Caco-2 (cell line): ENCODE results near the gene SYVN1. TPM values are rescaled to one million over a fixed set of nuclear protein-coding genes. Genes with fewer than 3 reads are reported as not detected.

Source experiments
- BruUV-seq: library from RNA; stranded (reverse); fragments of 400-500 nt; replicated peaks from 2 replicates; lab custom pipeline; 2021; lab: Mats Ljungman, UMichigan
- CTCF ChIA-PET: fragments of 300-600 bp; sonication (Branson Sonifier 250); formaldehyde crosslinking; loops from one replicate; lab custom pipeline; 2022; ENCODE audit warnings: antibody characterized with exemption; lab: Charles Lee
- POLR2A ChIA-PET: fragments of 300-600 bp; sonication (Branson Sonifier 250); formaldehyde crosslinking; loops from one replicate; lab custom pipeline; 2022; ENCODE audit warnings: antibody characterized with exemption; lab: Charles Lee
- DNase-seq, 2 experiments: peaks; one replicate each; pipeline versions ENCODE4 v3.0.0 to v3.0.0-alpha.2; 2020 to 2022
- H3K27me3 ChIP-seq: replicated peaks from 2 replicates; pipeline ENCODE4 v1.6.0; 2011; ENCODE audit warnings: low read length; ENCODE audit not compliant: control insufficient read depth, insufficient read depth
- H3K36me3 ChIP-seq: 2 replicates; pipeline ENCODE4 v1.5.1; 2011; ENCODE audit warnings: low read length; ENCODE audit not compliant: control insufficient read depth, insufficient read depth
- H3K4me1 ChIP-seq: fragments of 250-450 bp; sonication (Bioruptor Pico); 2 replicates; pipeline ENCODE4 v1.5.1; 2020; ENCODE audit warnings: mild to moderate bottlenecking
- H3K4me3 ChIP-seq: 2 replicates; pipeline ENCODE4 v1.5.1; 2011; ENCODE audit warnings: low read depth, mild to moderate bottlenecking, control low read depth, low read length
- H3K9me3 ChIP-seq: fragments of 250-450 bp; sonication (Bioruptor Pico); 2 replicates; pipeline ENCODE4 v1.5.1; 2020; ENCODE audit warnings: mild to moderate bottlenecking, moderate library complexity
- H3K27ac Mint-ChIP-seq: one replicate; pipeline ENCODE4 v1.8.0; 2022; ENCODE audit warnings: mixed read lengths; ENCODE audit not compliant: unreplicated experiment
- H3K27me3 Mint-ChIP-seq: one replicate; pipeline ENCODE4 v1.8.0; 2022; ENCODE audit warnings: mixed read lengths; ENCODE audit not compliant: insufficient read depth, unreplicated experiment
- H3K36me3 Mint-ChIP-seq: one replicate; pipeline ENCODE4 v1.8.0; 2022; ENCODE audit warnings: mild to moderate bottlenecking, mixed read lengths; ENCODE audit not compliant: insufficient read depth, unreplicated experiment
- H3K4me1 Mint-ChIP-seq: one replicate; pipeline ENCODE4 v1.8.0; 2022; ENCODE audit warnings: low read depth, mixed read lengths; ENCODE audit not compliant: unreplicated experiment
- H3K4me3 Mint-ChIP-seq: one replicate; pipeline ENCODE4 v1.8.0; 2022; ENCODE audit warnings: mild to moderate bottlenecking, moderate library complexity, mixed read lengths; ENCODE audit not compliant: unreplicated experiment
- H3K9me3 Mint-ChIP-seq: one replicate; pipeline ENCODE4 v1.8.0; 2022; ENCODE audit warnings: mixed read lengths; ENCODE audit not compliant: unreplicated experiment
- intact Hi-C: fragments of 100-400 bp; cut with micrococcal nuclease; formaldehyde crosslinking; loops from one replicate; pipeline ENCODE4 v1.10.0; 2022; ENCODE audit not compliant: unreplicated experiment
- total RNA-seq: library from RNA; stranded (reverse); gene quantifications from 2 replicates; pipeline ENCODE4 v1.2.3, GENCODE V29; 2022
- TF ChIP-seq, protein P1 (sequence below), 2 experiments: fragments of 200-600 bp in 1 of 2; IDR thresholded peaks; 1 replicate in 1 of 2; 2 replicates in 1 of 2; pipeline versions ENCODE4 v1.5.1 to v1.8.0; 2011 to 2022; ENCODE audit warnings: antibody characterized with exemption in 1 of 2, control low read depth in 1 of 2, inconsistent platforms in 1 of 2, low read depth in 1 of 2, low read length in 1 of 2, mild to moderate bottlenecking in 1 of 2, moderate library complexity in 1 of 2; ENCODE audit not compliant: insufficient read depth in 1 of 2, severe bottlenecking in 1 of 2, unreplicated experiment in 1 of 2

Gene SYVN1
- total RNA-seq, 1 experiment from 2014 or later, result 50.9 TPM

DNA sequence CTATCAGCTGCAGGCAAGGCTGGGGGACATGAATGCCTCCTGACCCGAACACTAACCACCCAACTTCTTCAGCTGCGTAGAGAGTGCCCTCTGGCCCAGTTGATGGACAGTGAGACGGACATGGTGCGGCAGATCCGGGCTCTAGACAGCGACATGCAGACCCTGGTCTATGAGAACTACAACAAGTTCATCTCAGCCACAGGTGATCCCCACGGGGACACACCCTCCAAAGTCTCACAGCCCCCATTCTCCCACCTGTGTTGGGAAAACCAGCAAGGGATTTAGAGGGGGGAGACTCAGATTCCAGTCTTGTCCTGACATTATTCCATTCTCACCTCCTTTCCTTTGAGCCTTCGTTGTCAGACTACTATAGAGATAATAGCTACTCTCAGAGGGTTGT lies 37.4 kb downstream of the SYVN1 start:
- ChIA-PET CTCF (interaction anchor here (0.9 to 2.6 kb wide), 3 partner anchors 13 to 21 kb away, joined by 4 to 10 read pairs (median 9); partner anchors contain the start of genes TM7SF2 and ZNHIT2), POLR2A (interaction anchor here (0.5 to 0.9 kb wide), 2 partner anchors 19 to 81 kb away, joined by 3 to 4 read pairs; no protein-coding TSS in a partner anchor)
- peak overlapping the region; percentile 90 for H3K27ac Mint-ChIP-seq
- no peaks in the 10 kb centered on the region for H3K9me3 ChIP-seq
- H3K4me1 ChIP-seq, result peaks cover 10% of the 10 kb centered on the region
- H3K36me3 Mint-ChIP-seq, result peaks cover 14% of the 10 kb centered on the region
- no peaks in the 10 kb centered on the region for H3K27me3 Mint-ChIP-seq
- no peak for DNase-seq
- peak overlapping the region; percentile 86 for H3K4me3 Mint-ChIP-seq
- no peaks in the 10 kb centered on the region for H3K27me3 ChIP-seq
- TF ChIP-seq, protein P1, sequence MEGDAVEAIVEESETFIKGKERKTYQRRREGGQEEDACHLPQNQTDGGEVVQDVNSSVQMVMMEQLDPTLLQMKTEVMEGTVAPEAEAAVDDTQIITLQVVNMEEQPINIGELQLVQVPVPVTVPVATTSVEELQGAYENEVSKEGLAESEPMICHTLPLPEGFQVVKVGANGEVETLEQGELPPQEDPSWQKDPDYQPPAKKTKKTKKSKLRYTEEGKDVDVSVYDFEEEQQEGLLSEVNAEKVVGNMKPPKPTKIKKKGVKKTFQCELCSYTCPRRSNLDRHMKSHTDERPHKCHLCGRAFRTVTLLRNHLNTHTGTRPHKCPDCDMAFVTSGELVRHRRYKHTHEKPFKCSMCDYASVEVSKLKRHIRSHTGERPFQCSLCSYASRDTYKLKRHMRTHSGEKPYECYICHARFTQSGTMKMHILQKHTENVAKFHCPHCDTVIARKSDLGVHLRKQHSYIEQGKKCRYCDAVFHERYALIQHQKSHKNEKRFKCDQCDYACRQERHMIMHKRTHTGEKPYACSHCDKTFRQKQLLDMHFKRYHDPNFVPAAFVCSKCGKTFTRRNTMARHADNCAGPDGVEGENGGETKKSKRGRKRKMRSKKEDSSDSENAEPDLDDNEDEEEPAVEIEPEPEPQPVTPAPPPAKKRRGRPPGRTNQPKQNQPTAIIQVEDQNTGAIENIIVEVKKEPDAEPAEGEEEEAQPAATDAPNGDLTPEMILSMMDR (IDR thresholded peaks at IDR 0.05; ENCODE audit: insufficient read depth in 1 of 2, low read depth in 1 of 2, low read length in 1 of 2, severe bottlenecking in 1 of 2, unreplicated experiment in 1 of 2), result no peak
- no peaks in the 10 kb centered on the region for H3K9me3 Mint-ChIP-seq
- intact Hi-C loops, result loop anchor here (1.0 kb wide), 2 partner anchors 13 to 20 kb away; partner anchors contain the start of gene ZNHIT2
- BruUV-seq, result TSS peak; percentile 50
- 0 out of 2 replicates have a peak, but pooled peaks cover 2% of the 10 kb centered on the region for H3K36me3 ChIP-seq
- peak overlapping the region; percentile 56 for H3K4me3 ChIP-seq
- H3K4me1 Mint-ChIP-seq, result peaks cover 12% of the 10 kb centered on the region

DNA sequence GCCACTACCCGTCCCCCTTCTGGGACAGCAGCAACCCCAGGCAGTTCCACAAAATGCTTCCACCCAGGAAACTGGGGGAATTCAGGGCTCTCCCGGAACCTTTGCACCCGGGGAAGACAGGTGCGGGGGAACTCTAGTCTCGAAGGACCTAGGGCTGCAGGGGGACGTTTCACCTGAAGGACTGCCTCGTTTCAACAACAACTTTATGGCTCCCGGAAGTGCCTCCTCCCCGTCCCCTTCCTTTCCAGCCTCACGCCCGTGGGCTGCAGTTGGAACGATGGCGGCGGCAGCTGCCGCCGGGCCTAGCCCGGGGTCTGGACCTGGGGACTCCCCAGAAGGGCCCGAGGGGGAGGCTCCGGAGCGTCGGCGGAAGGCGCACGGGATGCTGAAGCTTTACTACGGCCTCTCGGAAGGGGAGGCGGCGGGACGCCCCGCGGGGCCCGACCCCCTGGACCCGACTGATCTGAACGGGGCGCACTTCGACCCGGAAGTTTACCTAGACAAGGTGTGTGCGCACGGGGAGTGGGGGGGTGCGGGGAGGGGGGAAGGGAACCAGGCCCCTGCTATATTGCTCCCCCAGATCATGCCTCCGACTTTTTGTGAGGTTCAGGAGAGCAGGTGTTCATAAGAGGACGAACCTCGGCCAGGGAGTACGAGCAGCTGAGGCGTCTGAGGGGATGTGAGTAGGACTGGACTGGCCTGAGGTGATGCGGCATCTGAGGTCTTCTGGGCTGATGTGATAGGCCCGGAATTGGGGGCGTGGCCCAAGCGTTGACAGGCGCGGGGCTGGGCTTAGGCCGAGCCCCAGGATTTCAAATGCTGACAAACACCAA lies 38.1 kb downstream of the SYVN1 start, which contains the start of gene VPS51:
VPS51 (plus strand) TSS at position 241 of the 833 bp plus-strand sequence; CDS start at position 278, 37 bp downstream.
- POLR2A ChIA-PET, result interaction anchor here (0.5 to 0.9 kb wide), 3 partner anchors 16 to 80 kb away, joined by 3 to 5 read pairs (median 4); partner anchors contain the start of gene TM7SF2
- Mint-ChIP-seq H3K27ac (peak within 1 kb of the TSS; percentile 90), H3K36me3 (peaks cover 14% of the 10 kb centered on the region), H3K4me1 (peaks cover 12% of the 10 kb centered on the region), H3K9me3 (no peaks in the 10 kb centered on the region), H3K4me3 (peak within 1 kb of the TSS; percentile 86), H3K27me3 (no peaks in the 10 kb centered on the region)
- Histone ChIP-seq H3K4me1 (peaks cover 10% of the 10 kb centered on the region), H3K36me3 (0 out of 2 replicates have a peak, but pooled peaks cover 2% of the 10 kb centered on the region), H3K27me3 (no peaks in the 10 kb centered on the region), H3K9me3 (no peaks in the 10 kb centered on the region), H3K4me3 (peak within 1 kb of the TSS; percentile 56)
- peak; percentile 92 to 93 for DNase-seq
- TF ChIP-seq, protein P1 (IDR thresholded peaks at IDR 0.05; ENCODE audit: insufficient read depth in 1 of 2, low read depth in 1 of 2, low read length in 1 of 2, severe bottlenecking in 1 of 2, unreplicated experiment in 1 of 2), result no peak
- intact Hi-C loops, result loop anchor here (1.0 kb wide), 2 partner anchors 14 to 21 kb away; partner anchors contain the start of gene ZNHIT2
- BruUV-seq, result TSS peak; percentile 89
- CTCF ChIA-PET, result interaction anchor here (0.7 to 2.6 kb wide), 4 partner anchors 14 to 311 kb away, joined by 4 to 10 read pairs (median 8); partner anchors contain the start of genes TM7SF2 and ZNHIT2

DNA sequence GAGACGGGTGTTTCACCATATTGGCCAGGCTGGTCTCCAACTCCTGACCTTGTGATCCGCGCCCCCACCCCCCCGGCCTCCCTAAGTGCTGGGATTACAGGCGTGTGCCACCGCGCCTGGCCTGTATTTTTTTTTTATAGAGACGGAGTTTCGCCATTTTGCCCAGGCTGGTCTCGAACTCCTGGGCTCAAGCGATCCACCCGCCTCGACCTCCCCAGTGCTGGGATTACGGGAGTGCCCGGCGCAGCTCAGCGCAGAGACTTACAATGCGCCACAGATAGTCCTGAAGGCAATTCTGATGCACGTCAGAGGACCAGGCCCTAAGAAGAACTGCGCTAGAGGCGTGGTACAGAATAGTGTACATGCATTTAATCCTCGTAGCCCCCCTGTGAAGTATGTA lies 38.9 kb downstream of the SYVN1 start:
- POLR2A ChIA-PET, result interaction anchor here (0.9 kb wide), 1 partner anchor 16 kb away, joined by 5 read pairs; the partner anchor contains the start of gene TM7SF2
- peaks cover 12% of the 10 kb centered on the region for H3K4me1 Mint-ChIP-seq
- CTCF ChIA-PET, result interaction anchor here (1.7 to 2.6 kb wide), 2 partner anchors 15 to 17 kb away, joined by 9 to 10 read pairs; partner anchors contain the start of gene TM7SF2
- Histone ChIP-seq H3K4me1 (peaks cover 10% of the 10 kb centered on the region), H3K4me3 (no peak overlapping the region), H3K36me3 (0 out of 2 replicates have a peak, but pooled peaks cover 2% of the 10 kb centered on the region), H3K9me3 (no peaks in the 10 kb centered on the region), H3K27me3 (no peaks in the 10 kb centered on the region)
- H3K9me3 Mint-ChIP-seq, result no peaks in the 10 kb centered on the region
- TF ChIP-seq, protein P1 (IDR thresholded peaks at IDR 0.05; ENCODE audit: insufficient read depth in 1 of 2, low read depth in 1 of 2, low read length in 1 of 2, severe bottlenecking in 1 of 2, unreplicated experiment in 1 of 2), result no peak
- H3K4me3 Mint-ChIP-seq, result peak overlapping the region; percentile 86
- DNase-seq, result no peak
- no TSS peak for BruUV-seq
- intact Hi-C loops, result no loop called here
- no peaks in the 10 kb centered on the region for H3K27me3 Mint-ChIP-seq
- peak overlapping the region; percentile 90 for H3K27ac Mint-ChIP-seq
- peaks cover 14% of the 10 kb centered on the region for H3K36me3 Mint-ChIP-seq
